RWPE2 (cell line): ENCODE data around the gene LTBR.

Source experiments
- ATAC-seq: fragments of 200-7000 bp; cut with Tn5 transposase; 3 replicates; pipeline ENCODE4 v1.9.1; 2021; ENCODE audit warnings: low read depth
- DNase-seq: peaks from one replicate; pipeline ENCODE4 v3.0.0-alpha.2; 2020; ENCODE audit warnings: low spot score
- H3K27ac ChIP-seq: fragments of 450-650 bp; 2 replicates; pipeline ENCODE4 v1.5.1; 2017; ENCODE audit warnings: mild to moderate bottlenecking; ENCODE audit not compliant: poor library complexity, severe bottlenecking
- H3K27me3 ChIP-seq: fragments of 250-450 bp; sonication (Bioruptor Pico); 2 replicates; pipeline ENCODE4 v1.5.1; 2021; ENCODE audit warnings: mild to moderate bottlenecking, moderate library complexity; ENCODE audit not compliant: insufficient read depth, poor library complexity, severe bottlenecking
- H3K36me3 ChIP-seq: fragments of 250-450 bp; sonication (Bioruptor Pico); 2 replicates; pipeline ENCODE4 v1.5.1; 2020; ENCODE audit warnings: low read depth, mild to moderate bottlenecking, moderate library complexity
- H3K4me1 ChIP-seq: fragments of 250-450 bp; sonication (Bioruptor Pico); 2 replicates; pipeline ENCODE4 v1.5.1; 2021; ENCODE audit warnings: mild to moderate bottlenecking, moderate library complexity; ENCODE audit not compliant: insufficient read depth, poor library complexity, severe bottlenecking
- H3K4me3 ChIP-seq: fragments of 250-450 bp; sonication (Bioruptor Pico); 2 replicates; pipeline ENCODE4 v1.5.1; 2021; ENCODE audit warnings: mild to moderate bottlenecking, moderate library complexity; ENCODE audit not compliant: severe bottlenecking
- H3K9me3 ChIP-seq: fragments of 250-450 bp; sonication (Bioruptor Pico); 2 replicates; pipeline ENCODE4 v1.5.1; 2021; ENCODE audit warnings: mild to moderate bottlenecking, moderate library complexity; ENCODE audit not compliant: severe bottlenecking
- TF ChIP-seq, protein P1 (sequence below): fragments of 450-650 bp; IDR thresholded peaks from one replicate; pipeline ENCODE4 v1.5.1; 2017; ENCODE audit warnings: mild to moderate bottlenecking, moderate library complexity; ENCODE audit not compliant: poor library complexity, severe bottlenecking

Gene LTBR

GRCh38 chr12:6404390-6404789 is 20.4 kb downstream of the LTBR start:
- DNase-seq, result no peak
- Histone ChIP-seq H3K9me3 (no peaks in the 10 kb centered on the region), H3K4me1 (no peaks in the 10 kb centered on the region), H3K4me3 (no peak overlapping the region), H3K36me3 (peaks cover 6% of the 10 kb centered on the region), H3K27ac (no peak overlapping the region), H3K27me3 (no peaks in the 10 kb centered on the region)
- ATAC-seq, result no peak
- TF ChIP-seq, protein P1, sequence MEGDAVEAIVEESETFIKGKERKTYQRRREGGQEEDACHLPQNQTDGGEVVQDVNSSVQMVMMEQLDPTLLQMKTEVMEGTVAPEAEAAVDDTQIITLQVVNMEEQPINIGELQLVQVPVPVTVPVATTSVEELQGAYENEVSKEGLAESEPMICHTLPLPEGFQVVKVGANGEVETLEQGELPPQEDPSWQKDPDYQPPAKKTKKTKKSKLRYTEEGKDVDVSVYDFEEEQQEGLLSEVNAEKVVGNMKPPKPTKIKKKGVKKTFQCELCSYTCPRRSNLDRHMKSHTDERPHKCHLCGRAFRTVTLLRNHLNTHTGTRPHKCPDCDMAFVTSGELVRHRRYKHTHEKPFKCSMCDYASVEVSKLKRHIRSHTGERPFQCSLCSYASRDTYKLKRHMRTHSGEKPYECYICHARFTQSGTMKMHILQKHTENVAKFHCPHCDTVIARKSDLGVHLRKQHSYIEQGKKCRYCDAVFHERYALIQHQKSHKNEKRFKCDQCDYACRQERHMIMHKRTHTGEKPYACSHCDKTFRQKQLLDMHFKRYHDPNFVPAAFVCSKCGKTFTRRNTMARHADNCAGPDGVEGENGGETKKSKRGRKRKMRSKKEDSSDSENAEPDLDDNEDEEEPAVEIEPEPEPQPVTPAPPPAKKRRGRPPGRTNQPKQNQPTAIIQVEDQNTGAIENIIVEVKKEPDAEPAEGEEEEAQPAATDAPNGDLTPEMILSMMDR, result no peak

DNA sequence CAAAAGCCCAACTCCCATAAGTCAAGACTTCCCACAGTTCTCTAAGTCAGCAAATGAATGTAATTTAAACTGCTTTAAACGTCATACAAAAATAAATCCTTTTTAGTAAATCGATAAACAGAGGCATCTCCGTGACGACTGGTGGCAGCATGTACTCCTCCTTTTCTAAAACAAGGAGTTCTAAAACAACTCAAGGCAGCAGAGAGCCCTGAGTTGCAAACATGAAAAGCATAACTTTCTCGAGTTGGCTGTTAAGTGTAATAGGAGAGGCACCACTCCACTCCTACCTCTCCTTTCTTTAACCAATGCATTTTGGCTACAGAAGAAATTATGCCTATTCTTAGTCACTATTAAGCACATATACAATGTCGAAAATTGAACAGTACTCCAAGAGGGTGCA is 22.0 kb downstream of the LTBR start:
- Histone ChIP-seq H3K4me3 (no peak overlapping the region), H3K9me3 (no peaks in the 10 kb centered on the region), H3K36me3 (no peaks in the 10 kb centered on the region), H3K27ac (no peak overlapping the region), H3K4me1 (no peaks in the 10 kb centered on the region), H3K27me3 (no peaks in the 10 kb centered on the region)
- ATAC-seq (no peak), DNase-seq (no peak)
- TF ChIP-seq, protein P1, result no peak

- H3K4me3 ChIP-seq, result no peak overlapping the region
- ATAC-seq (no peak), DNase-seq (no peak)
- no peaks in the 10 kb centered on the region for H3K4me1 ChIP-seq
- no peak overlapping the region for H3K27ac ChIP-seq
- no peaks in the 10 kb centered on the region for H3K36me3 ChIP-seq
- TF ChIP-seq, protein P1, result no peak
- no peaks in the 10 kb centered on the region for H3K9me3 ChIP-seq
- H3K27me3 ChIP-seq, result no peaks in the 10 kb centered on the region
Measured at GRCh38 chr12:6407236-6407954, 23.4 kb downstream of the LTBR start.

DNA sequence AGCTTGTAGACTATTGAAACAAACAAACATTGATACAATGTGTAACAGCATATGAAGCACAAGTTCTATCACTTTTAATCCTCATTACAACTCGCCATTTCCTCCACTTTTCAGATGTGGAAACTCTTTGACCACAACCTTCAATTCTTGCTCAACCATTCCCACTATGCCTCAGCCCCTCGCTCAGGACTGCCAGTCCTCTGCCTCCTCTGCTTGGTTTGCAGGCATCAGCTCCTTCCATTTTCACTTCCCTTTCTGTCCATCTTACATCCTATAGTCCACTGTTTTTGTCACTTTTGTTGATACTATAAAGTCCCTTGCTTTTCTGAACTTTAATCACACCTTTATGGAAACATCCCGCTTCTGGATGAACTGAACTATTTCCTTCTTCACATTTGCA is 32.6 kb downstream of the LTBR start:
- ATAC-seq (no peak), DNase-seq (no peak)
- no peaks in the 10 kb centered on the region for H3K9me3 ChIP-seq
- H3K27ac ChIP-seq, result no peak overlapping the region
- H3K36me3 ChIP-seq, result no peaks in the 10 kb centered on the region; the same call in 1 of the 2 replicates
- no peaks in the 10 kb centered on the region for H3K27me3 ChIP-seq
- H3K4me3 ChIP-seq, result no peak overlapping the region
- H3K4me1 ChIP-seq, result no peaks in the 10 kb centered on the region
- TF ChIP-seq, protein P1, result no peak

DNA sequence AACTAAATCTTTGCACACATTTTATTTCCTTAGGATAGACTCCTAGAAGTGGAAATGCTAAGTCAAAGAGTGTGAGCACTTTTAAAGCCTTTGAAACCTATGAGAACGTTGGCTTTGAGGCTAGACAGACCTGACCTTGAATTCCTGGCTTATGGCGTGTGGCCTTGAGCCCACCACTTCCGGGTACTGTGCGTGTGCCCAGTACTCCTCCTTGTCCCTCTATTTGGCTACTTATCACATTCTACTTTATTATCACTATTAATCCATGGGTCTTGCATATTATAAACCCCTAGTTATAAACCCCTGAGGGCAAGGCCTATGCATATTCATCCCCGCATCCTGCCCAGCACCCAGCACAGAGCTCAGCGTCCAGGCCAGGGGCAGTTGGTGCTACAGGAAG is 34.8 kb downstream of the LTBR start:
- no peak overlapping the region for H3K4me3 ChIP-seq
- H3K4me1 ChIP-seq, result no peaks in the 10 kb centered on the region
- no peak for DNase-seq
- no peaks in the 10 kb centered on the region; the same call in 1 of the 2 replicates for H3K36me3 ChIP-seq
- H3K27me3 ChIP-seq, result no peaks in the 10 kb centered on the region
- no peak overlapping the region for H3K27ac ChIP-seq
- no peaks in the 10 kb centered on the region for H3K9me3 ChIP-seq
- ATAC-seq, result no peak
- TF ChIP-seq, protein P1, result no peak
